GM11168 (cell line): ENCODE results near the gene GRIK4.

ENCODE experiments used
- in situ Hi-C: fragments of 300-500 bp; cut with MboI; formaldehyde crosslinking; loops from one replicate; pipeline ENCODE4 v1.12.0; 2022; ENCODE audit warnings: low sequenced_read_pairs; ENCODE audit not compliant: unreplicated experiment

The GRIK4 gene

DNA sequence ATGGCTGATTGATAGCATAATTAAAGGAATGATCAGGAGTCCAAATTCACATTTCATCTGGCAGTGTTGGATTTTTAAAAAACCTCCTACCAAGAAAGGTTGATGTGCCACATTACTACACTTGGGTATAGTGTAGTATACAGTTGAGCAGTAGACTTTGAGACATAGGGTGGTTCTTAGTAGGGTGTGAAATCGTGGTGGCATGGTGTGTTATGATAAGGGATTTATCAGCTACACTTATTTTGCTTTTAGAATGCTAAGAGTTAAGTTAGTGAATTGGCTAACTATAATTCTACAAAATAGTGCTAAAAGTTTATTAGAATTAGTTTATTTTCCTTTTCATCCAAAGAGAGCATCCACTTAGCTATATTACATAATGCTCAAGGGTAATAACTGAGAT is 525.5 kb downstream of the GRIK4 start:
- in situ Hi-C loops: no loop called here
